ENCODE results near the gene CYSLTR2.

CYSLTR2 gene

DNA sequence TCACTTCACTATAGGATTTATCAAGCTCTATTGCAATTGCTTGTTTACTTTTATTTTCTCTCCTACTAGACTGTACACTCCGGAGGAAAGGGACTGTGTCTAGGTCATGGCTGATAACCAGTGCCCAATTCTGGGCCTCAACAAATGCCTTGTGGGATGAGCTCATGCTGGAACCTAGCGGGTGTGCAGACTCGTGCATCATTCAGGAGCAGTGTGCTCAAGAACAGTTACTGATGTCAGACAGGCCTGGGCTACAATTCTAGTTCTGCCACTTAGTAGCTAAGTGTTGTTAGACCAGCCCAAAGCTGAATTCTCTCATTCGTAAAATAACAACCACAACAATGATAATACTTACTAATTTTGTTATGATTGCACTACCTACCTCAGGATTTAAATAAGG lies 95.4 kb downstream of the CYSLTR2 start:
- no peak for DNase-seq

DNA sequence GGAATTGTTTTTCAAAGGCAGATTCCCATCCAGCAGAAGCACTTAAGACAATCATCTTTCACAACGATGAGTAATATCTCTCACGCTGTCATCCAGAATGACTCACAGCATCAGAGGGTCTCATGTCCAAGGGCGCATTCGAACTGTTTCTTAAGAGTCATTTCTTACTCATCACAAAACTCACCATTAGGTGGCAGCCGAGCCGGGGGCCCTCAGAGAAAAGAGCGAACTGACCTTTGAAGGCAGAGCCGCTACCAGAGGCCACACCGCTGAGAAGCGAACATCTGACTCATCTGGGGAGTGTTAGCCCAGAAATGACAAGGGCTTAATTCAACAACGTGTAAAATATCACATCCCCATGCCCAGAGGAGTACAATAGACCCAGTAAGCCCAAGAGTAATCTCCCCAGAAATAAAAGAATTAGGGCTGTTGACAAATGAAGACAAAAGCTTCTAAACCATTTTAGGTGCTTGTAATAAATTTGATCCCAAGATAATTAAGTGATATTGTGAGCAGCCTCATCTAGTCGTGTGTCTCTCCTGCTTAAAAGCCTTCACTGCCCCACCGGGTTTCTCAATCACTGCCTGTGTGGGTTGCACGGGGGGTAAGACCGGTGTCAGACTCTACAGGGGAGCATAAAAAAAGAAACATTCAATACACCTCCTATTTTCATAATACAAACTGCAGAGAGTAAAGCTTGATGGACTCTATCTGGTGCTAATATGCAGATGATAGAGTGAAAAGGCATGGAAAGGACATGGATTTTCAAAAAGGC lies 96.2 kb downstream of the CYSLTR2 start:
- peak; percentile 98 for DNase-seq

DNA sequence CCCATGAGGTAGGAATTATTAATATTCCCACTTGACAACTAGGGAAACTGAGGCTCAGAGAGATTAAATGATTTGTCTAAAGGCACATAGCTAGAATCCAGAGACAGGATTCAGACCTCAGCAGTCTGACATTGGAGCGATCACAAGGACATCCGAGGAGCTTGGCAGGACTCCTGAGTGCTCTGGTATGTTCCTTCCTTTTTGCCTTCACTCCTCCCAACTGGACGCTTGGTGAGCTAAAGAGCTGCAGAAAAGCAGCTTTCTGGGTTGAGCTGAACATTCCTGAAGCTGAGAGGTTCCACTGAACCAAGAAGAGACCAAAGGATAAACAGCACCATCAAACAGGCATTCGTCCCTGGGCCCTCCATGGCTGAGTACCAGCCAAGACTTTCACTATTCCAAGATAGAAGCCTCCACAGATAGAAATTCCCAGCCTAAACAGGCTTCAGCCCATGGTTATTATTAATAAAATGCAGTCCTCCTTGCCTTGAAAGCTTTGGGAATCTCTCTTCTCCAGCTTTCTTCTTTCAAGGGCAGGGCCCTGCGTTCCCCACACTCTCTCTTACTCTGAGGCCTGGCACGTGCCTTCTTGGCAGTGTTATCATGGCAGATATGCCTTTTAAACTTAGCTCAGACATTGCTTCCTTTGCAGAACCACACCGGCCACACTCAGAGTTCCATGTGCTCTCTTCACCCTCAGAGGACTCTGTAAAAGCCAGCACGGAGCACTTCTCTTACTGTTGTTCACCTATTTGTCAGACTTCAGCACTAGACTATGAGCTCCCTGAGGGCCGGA lies 97.1 kb downstream of the CYSLTR2 start:
- no peak for DNase-seq

DNA sequence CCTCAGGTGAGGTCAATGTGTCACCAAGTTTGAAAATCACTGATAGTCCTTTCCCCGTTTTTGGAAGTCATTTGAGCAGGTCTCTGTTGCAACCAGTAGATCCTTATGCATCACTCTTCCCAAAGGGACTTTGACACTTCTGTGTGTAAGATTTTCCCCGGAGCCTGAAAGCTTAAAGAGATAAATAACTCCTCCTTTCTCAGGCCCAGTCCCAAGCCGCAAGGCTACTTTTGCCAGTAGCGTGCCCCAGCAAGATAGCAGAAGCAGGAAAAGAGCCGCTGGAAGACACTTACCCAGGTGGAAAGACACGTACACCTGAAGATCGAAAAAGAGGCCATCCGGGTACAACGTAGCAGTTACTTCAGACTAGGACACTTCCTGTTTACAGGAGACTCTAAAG lies 106.9 kb downstream of the CYSLTR2 start:
- no peak for DNase-seq
